HG03558 (cell line): Measurements from ENCODE around the gene PCSK5.
"Not testable (repeated sequence)": the region's sequence is repeated elsewhere in the genome, so short reads cannot be mapped to it uniquely, and the experiment has no call there.

Experiments used
- ATAC-seq: cut with Tn5 transposase; IDR thresholded peaks from one replicate; pipeline ENCODE4 v1.9.1; 2021; ENCODE audit warnings: moderate number of reproducible peaks; ENCODE audit not compliant: unreplicated experiment; ENCODE audit errors: extremely low read depth

The PCSK5 gene

GRCh38 chr9:75889577-75889976 lies 896 bp upstream of the PCSK5 start:
- no peak for ATAC-seq

GRCh38 chr9:75889977-75890471 lies 449 bp upstream of the PCSK5 start:
- no peak for ATAC-seq

DNA sequence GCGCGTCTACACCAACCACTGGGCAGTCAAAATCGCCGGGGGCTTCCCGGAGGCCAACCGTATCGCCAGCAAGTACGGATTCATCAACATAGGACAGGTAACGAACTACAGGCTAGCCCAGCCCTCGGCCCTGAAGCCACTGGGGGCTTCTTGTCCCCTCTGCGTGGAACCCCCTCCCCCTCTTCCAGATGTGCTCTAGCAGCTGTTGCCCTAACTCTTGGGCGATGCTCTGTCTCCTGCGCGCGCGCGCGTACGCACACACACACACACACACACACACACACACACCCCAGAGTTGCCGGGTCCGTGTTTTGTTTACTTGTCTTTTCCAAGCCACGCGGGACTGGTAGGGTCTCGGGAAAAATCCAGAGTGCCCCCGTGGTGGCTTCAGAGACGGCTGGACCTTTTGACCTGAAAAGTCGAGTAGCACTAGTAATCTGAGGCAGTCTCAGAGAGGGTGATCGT lies 836 bp downstream of the PCSK5 start:
- no peak for ATAC-seq

- ATAC-seq, result no peak
Measured at GRCh38 chr9:75891771-75892215, 1.3 kb downstream of the PCSK5 start.

- no peak for ATAC-seq
Measured at GRCh38 chr9:75892216-75892911, 1.9 kb downstream of the PCSK5 start.

DNA sequence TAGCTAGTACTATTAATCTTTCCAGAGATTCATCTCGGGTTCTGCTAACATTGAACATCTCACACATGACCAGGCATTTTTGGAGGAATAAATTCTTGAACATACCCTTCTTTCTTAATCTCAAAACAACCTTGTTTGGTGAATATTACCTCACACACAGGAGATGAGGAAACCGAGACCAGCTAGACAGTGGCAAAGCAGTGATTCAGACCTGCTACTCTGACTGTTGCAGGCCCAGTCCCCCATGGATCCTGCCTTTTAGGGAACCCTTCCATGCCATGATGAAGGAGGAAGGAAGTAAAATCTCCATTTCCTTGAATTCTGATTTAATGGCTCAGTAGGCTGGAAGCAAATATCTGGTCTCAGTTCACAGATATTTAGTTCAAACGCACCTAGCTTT lies 2.6 kb downstream of the PCSK5 start:
- no peak for ATAC-seq

- no peak for ATAC-seq
Measured at GRCh38 chr9:75894566-75894965, 4.1 kb downstream of the PCSK5 start.

GRCh38 chr9:75895112-75895511 lies 4.6 kb downstream of the PCSK5 start:
- ATAC-seq, result no peak

DNA sequence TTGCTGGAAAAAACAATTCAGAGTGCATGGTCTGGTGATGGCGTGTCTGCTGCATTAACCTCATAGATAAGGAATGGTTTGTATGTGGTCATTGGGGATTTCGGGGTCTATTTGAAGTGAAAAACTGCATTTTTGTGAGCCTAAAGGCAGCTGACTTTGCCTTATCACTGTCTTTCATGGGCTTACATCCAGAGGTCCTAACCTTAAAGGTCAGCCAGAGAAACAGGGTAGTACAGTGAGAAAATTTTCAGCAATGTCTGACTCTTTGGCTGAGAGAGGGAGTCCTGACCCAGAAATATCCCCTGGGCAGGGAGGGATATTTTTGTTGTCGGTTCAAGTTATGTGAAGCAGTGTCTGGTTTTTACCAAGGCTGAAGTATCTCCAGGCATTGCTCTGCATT lies 5.7 kb downstream of the PCSK5 start:
- no peak for ATAC-seq

DNA sequence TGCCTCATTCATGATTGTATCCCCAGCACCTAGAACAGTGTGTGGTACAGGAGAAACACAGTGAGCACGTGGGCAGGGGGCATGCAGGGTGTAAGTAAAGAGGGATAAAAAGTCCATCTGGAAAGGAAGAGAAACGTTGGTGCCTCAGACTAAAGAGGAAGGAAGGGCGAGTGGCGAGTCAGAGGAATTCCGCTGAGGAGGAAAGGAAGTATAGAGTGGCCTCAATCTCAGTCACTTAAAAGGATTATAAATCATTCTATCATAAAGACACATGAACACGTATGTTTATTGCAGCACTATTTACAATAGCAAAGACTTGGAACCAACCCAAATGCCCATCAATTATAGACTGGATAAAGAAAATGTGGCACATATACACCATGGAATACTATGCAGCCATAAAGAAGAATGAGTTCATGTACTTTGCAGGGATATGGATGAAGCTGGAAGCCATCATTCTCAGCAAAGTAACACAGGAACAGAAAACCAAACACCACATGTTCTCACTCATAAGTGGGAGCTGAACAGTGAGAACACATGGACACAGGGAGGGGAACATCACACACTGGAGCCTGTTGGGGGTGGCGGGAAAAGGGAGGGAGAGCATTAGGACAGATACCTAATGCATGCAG lies 10.5 kb downstream of the PCSK5 start:
- ATAC-seq, result not testable (repeated sequence)

DNA sequence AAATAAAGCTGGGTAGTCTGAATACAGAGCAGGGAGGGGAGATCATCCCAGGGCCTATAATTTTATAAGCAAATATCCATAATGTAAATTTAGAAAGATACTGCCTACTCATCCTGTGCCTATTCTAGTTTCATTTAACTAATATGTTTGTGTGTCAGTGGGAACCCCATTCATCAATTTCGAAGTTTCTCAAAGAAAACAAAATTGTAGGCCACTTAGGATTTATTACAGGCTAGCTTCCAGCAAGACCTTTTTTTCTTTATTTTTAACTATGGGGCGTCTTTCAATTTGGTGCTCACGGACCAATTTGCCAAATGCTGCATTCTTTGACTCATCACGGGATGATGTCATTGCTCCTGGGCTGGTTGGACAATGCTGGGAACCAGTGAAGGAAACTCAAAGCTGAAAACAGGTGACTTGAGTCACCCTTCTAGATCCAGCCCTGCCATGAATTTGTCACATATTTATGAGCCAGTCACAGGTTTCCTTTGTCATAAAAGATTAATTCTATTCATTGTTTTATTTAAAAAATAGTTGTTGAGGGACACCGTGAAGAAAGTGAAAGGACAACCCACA lies 13.4 kb downstream of the PCSK5 start:
- no peak for ATAC-seq

DNA sequence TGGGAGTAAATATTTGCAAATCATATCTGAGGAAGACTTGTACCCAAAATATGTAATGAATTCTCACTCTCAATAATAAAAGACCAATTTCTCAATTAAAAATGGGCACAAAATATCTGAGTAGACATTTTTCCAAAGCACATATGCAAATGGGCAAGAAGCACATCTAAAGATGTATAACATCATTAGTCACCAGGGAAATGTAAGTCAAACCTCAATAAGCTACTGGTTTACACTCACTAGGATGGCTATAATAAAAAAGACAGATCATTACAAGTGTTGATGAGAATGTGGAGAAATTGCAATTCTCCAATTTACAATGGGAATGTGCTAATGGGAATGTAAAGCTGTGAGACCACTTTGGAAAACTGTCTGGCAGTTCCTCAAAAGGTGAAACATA lies 13.9 kb downstream of the PCSK5 start:
- no peak for ATAC-seq

DNA sequence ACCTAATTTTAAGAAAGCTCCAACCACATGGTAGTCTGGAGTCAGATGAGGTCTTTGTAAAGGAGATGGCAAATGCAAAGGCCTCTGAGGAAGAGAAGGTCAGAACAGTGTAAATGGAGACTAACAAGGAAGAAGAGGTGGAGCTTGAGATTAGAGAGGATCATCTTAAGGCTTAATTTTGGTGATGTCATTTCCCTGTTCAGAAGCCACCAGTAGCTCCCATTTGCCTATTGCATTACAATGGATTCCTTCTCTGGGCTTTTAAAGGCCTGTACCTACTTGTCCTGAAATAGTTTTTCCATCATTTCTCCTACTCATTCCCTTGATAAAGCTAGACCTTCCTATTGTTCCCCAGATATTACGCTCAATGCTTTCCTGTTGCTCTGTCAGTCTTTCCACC lies 16.1 kb downstream of the PCSK5 start:
- no peak for ATAC-seq

GRCh38 chr9:75907329-75907728 lies 16.9 kb downstream of the PCSK5 start:
- ATAC-seq, result no peak

DNA sequence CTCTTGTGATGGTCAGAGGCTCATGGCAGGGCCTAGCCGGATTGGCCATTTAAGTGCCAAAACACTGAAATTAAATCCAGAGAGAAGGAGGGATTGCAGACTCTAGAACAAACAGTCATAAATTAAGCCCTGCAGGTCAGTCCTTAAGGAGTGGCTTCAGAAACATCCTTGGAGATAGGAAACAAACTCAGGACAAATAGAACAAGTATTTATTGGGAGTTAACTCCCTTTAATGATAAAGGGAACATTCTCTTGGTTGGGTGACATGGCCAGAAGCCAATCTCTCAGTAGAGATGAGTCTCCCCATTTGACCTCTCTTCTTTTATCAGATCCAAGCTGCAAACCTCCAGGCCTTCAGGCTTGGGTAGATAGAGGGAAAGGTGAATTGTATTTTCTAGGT lies 17.4 kb downstream of the PCSK5 start:
- ATAC-seq, result no peak

GRCh38 chr9:75909776-75910175 lies 19.3 kb downstream of the PCSK5 start:
- no peak for ATAC-seq

DNA sequence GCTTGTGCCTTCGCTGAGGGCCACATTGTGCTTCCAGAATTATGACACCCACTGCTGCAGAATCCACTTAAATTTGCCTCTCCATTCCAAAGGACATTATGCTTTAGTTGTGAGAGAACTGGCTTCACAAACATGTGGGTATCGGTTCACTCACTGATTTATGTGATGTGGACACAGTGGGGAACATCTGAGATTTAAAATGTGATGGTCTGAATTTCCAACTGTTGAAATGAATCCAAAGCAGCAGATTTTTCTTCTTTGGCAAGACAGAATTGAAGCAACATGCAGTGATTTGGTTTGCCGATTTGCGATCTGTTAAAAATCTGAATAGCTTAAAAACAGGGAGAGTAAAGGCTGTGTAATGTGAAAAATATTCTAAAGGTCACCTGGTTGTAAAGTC lies 20.3 kb downstream of the PCSK5 start:
- ATAC-seq, result no peak

DNA sequence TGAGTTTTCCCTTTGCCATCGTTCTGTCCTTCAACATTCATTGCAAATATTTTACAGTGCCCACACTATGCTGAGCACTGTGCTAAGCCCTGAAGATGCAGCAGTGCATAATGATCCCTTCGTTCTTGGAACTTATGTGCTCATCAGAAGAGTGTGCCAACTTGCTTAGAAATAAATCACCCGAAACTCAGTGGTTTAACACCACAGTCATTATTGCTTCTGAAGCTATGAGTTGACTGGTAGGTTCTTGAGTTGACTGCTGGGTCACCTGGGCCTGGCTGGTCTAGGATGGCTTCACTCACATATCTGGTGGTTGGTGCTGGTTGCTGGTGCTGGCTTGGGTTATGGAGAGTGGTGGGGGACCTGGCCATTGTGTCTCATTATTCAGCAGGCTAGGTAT lies 20.9 kb downstream of the PCSK5 start:
- ATAC-seq, result no peak

- ATAC-seq, result no peak
Measured at GRCh38 chr9:75912951-75913350, 22.5 kb downstream of the PCSK5 start.

- no peak for ATAC-seq
Measured at GRCh38 chr9:75914002-75914401, 23.5 kb downstream of the PCSK5 start.

- ATAC-seq, result no peak
Measured at GRCh38 chr9:75914883-75915452, 24.5 kb downstream of the PCSK5 start.
